K562 (cell line): ENCODE data around the gene KIF3B. TPM values are rescaled to one million over a fixed set of nuclear protein-coding genes. Genes with fewer than 3 reads are reported as not detected.

ENCODE experiments used
- ATAC-seq: fragments of 200-7000 bp; cut with Tn5 transposase; 3 replicates; pipeline ENCODE4 v1.9.1; 2020; ENCODE audit warnings: moderate library complexity
- BruUV-seq: library from RNA; stranded (reverse); fragments of 400-500 nt; replicated peaks from 2 replicates; lab custom pipeline; 2021; lab: Mats Ljungman, UMichigan
- CTCF ChIA-PET: fragments of 300-600 bp; formaldehyde crosslinking; extraction: SDS; loops from one replicate; lab custom pipeline; 2021; ENCODE audit warnings: low intra/inter-chr PET ratio; lab: Yijun Ruan, JAX
- POLR2A ChIA-PET: fragments of 300-600, 350-650 bp; sonication (Branson Sonifier 250); formaldehyde crosslinking; extraction: SDS; loops from one replicate; lab custom pipeline; 2021; ENCODE audit warnings: antibody characterized with exemption, inconsistent platforms; lab: Yijun Ruan, JAX
- DNase-seq, 4 experiments: peaks; one replicate each; pipeline versions ENCODE4 v3.0.0 to v3.0.0-alpha.2; 2011 to 2018; ENCODE audit warnings: low spot score in 3 of 4, mixed read lengths in 3 of 4; ENCODE audit errors: extremely low read depth in 1 of 4
- FAIRE-seq: peaks from 2 replicates; lab custom pipeline; 2011; peaks lifted over from hg19 to GRCh38; lab: Jason Lieb, UNC
- H2AFZ ChIP-seq: 2 replicates; pipeline ENCODE4 v1.6.0; 2011; ENCODE audit warnings: low read depth, low read length, control low read depth, inconsistent platforms
- H3K27ac ChIP-seq: fragments of 200-600 bp; 3 replicates; pipeline ENCODE4 v1.8.0; 2011; ENCODE audit warnings: low read depth, mild to moderate bottlenecking, control low read depth, inconsistent platforms, low read length, moderate library complexity, mixed read lengths; ENCODE audit errors: extremely low read depth
- H3K27me3 ChIP-seq, 2 experiments: fragments of 300-600 bp in 1 of 2; 2 replicates in 1 of 2; 3 replicates in 1 of 2; pipeline versions ENCODE4 v1.6.0 to v1.8.0; 2011; ENCODE audit warnings: inconsistent platforms in 2 of 2, low read length in 2 of 2, mild to moderate bottlenecking in 1 of 2, mixed read lengths in 1 of 2, moderate library complexity in 1 of 2; ENCODE audit not compliant: control insufficient read depth in 2 of 2, insufficient read depth in 2 of 2
- H3K36me3 ChIP-seq: fragments of 300-600 bp; 3 replicates; pipeline ENCODE4 v1.8.0; 2011; ENCODE audit warnings: mild to moderate bottlenecking, low read length, inconsistent platforms; ENCODE audit not compliant: control insufficient read depth, insufficient read depth
- H3K4me1 ChIP-seq, 2 experiments: fragments of 200-600 bp in 1 of 2; replicated peaks in 1 of 2; 2 replicates in 1 of 2; 3 replicates in 1 of 2; pipeline versions ENCODE4 v1.5.1 to v1.8.0; 2011; ENCODE audit warnings: inconsistent platforms in 2 of 2, low read length in 2 of 2, mild to moderate bottlenecking in 1 of 2, mixed read lengths in 1 of 2, moderate library complexity in 1 of 2; ENCODE audit not compliant: control insufficient read depth in 2 of 2, insufficient read depth in 2 of 2
- H3K4me2 ChIP-seq: 2 replicates; pipeline ENCODE4 v1.6.1; 2011; ENCODE audit warnings: low read length, control low read depth, inconsistent platforms, mixed read lengths; ENCODE audit not compliant: insufficient read depth
- H3K4me3 ChIP-seq: fragments of 200-600 bp; sonication (generic), shearing (Covaris generic); 2 replicates; pipeline ENCODE4 v1.5.1; 2016; ENCODE audit warnings: control low read depth, inconsistent platforms
- H3K79me2 ChIP-seq: fragments of 200-600 bp; 3 replicates; pipeline ENCODE4 v1.8.0; 2011; ENCODE audit warnings: low read length, inconsistent platforms; ENCODE audit not compliant: control insufficient read depth, insufficient read depth
- H3K9ac ChIP-seq, 2 experiments: 2 replicates each; pipeline versions ENCODE4 v1.6.0 to v1.6.1; 2011; ENCODE audit warnings: low read depth in 2 of 2, low read length in 2 of 2, control low read depth in 1 of 2, inconsistent platforms in 1 of 2, mild to moderate bottlenecking in 1 of 2, mixed read lengths in 1 of 2; ENCODE audit not compliant: insufficient read depth in 1 of 2
- H3K9me1 ChIP-seq: one replicate; pipeline ENCODE4 v1.6.0; 2011; ENCODE audit warnings: inconsistent platforms, mild to moderate bottlenecking, low read length, moderate library complexity; ENCODE audit not compliant: control insufficient read depth, insufficient read depth
- H3K9me3 ChIP-seq: replicated peaks from 2 replicates; pipeline ENCODE4 v1.5.1; 2011; ENCODE audit warnings: low read depth, low read length, inconsistent platforms; ENCODE audit not compliant: control insufficient read depth, insufficient read depth
- H4K20me1 ChIP-seq: replicated peaks from 2 replicates; pipeline ENCODE4 v1.6.1; 2011; ENCODE audit warnings: low read length, inconsistent platforms, mixed read lengths; ENCODE audit not compliant: control insufficient read depth, insufficient read depth
- ETS1 ChIP-seq: conservative IDR thresholded peaks from 2 replicates; pipeline ENCODE4 v1.6.1; 2011; ENCODE audit warnings: low read depth, mild to moderate bottlenecking, low read length; ENCODE audit not compliant: control insufficient read depth
- FOXP1 ChIP-seq: sonication (generic); formaldehyde crosslinking; IDR thresholded peaks from 2 replicates; pipeline ENCODE4 v1.8.0; 2022; ENCODE audit warnings: mild to moderate bottlenecking, missing genetic modification reagents
- GMEB1 ChIP-seq: fragments of 250-450 bp; sonication (Bioruptor Pico); IDR thresholded peaks from 2 replicates; pipeline ENCODE4 v1.4.0; 2020; ENCODE audit warnings: mild to moderate bottlenecking
- HINFP ChIP-seq: fragments of 450-650 bp; conservative IDR thresholded peaks from 2 replicates; pipeline ENCODE4 v1.6.1; 2016; ENCODE audit warnings: missing genetic modification characterization, low read depth, mild to moderate bottlenecking, control low read depth, missing compliant biosample characterization
- LCOR ChIP-seq: sonication (generic); formaldehyde crosslinking; IDR thresholded peaks from 2 replicates; pipeline ENCODE4 v1.8.0; 2022; ENCODE audit warnings: mild to moderate bottlenecking, missing genetic modification reagents
- PBX2 ChIP-seq, 2 experiments: IDR thresholded peaks in 1 of 2; conservative IDR thresholded peaks in 1 of 2; 2 replicates each; pipeline ENCODE4 v1.6.1; 2016; ENCODE audit warnings: low read depth in 2 of 2, mild to moderate bottlenecking in 1 of 2, missing compliant biosample characterization in 1 of 2, missing genetic modification characterization in 1 of 2, moderate library complexity in 1 of 2
- RFX5 ChIP-seq: IDR thresholded peaks from 2 replicates; pipeline ENCODE4 v1.6.1; 2011; ENCODE audit warnings: low read depth, mild to moderate bottlenecking, improper control_type of control experiment, low read length
- SMAD3 ChIP-seq: fragments of 450-650 bp; formaldehyde crosslinking; conservative IDR thresholded peaks from 2 replicates; pipeline ENCODE4 v1.4.0; 2020; ENCODE audit warnings: mild to moderate bottlenecking
- SMARCC2 ChIP-seq: fragments of 450-650 bp; IDR thresholded peaks from 2 replicates; pipeline ENCODE4 v1.6.1; 2017; ENCODE audit warnings: antibody characterized with exemption, moderate library complexity, mild to moderate bottlenecking, low read depth
- SMARCE1 ChIP-seq: fragments of 450-650 bp; IDR thresholded peaks from 2 replicates; pipeline ENCODE4 v1.7.1; 2016; ENCODE audit warnings: mild to moderate bottlenecking
- WGBS: fragments of 100-300 bp; shearing (Covaris generic); methylation state at CpG from one replicate; pipeline ENCODE4 v1.1.6; 2016; ENCODE audit warnings: low coverage, mixed read lengths; ENCODE audit not compliant: insufficient coverage; ENCODE audit errors: missing lambda C conversion rate; 5-methylcytosine and 5-hydroxymethylcytosine counted together
- in situ Hi-C: fragments of 300-500 bp; cut with MboI; formaldehyde crosslinking; loops from 4 replicates; pipeline ENCODE4 v1.15.0; 2018; ENCODE audit warnings: inconsistent platforms, mixed read lengths
- intact Hi-C: fragments of 100-400 bp; cut with micrococcal nuclease; formaldehyde crosslinking; loops from 2 replicates; pipeline ENCODE4 v1.14.2; 2022
- polyA plus RNA-seq, 8 experiments: library from polyadenylated mRNA; depleted of rRNA in 4 of 8; stranded (reverse) in 5 of 8; unstranded in 3 of 8; fragments of >200 nt; fragmentation: Nextera tagmentation in 2 of 8; fragmentation: Illumina TruSeq in 1 of 8; extraction: Ambion mirVana in 2 of 8; extraction: Trizol in 1 of 8; gene quantifications; 2 replicates each; pipeline versions ENCODE4 v1.2.1 to v1.2.3, GENCODE V29; 2011 to 2014; ENCODE audit warnings: inconsistent platforms in 1 of 8, missing spikeins in 1 of 8
- total RNA-seq, 7 experiments: library from RNA; depleted of rRNA in 6 of 7; stranded (reverse); fragments of >200 nt in 6 of 7; fragmentation: Illumina TruSeq in 2 of 7; extraction: Trizol in 2 of 7; gene quantifications; 2 replicates each; pipeline versions ENCODE4 v1.2.1 to v1.2.3, GENCODE V29; 2011 to 2021; ENCODE audit warnings: low replicate concordance in 1 of 7

Gene KIF3B
- total and polyA plus RNA-seq, 9 of the 15 experiments (the other 6 are each of a cell fraction or from before 2014, with no cell fraction given) = 2.9 to 12.3 (median 8.6) TPM

- Histone ChIP-seq H4K20me1 (peaks cover 33% of the 10 kb centered on the region), H3K9ac (peak overlapping the region; percentile 94 to 98), H3K27me3 (no peaks in the 10 kb centered on the region), H3K9me1 (peaks cover 3% of the 10 kb centered on the region), H3K9me3 (no peaks in the 10 kb centered on the region), H3K4me1 (peaks cover 17 to 33% of the 10 kb centered on the region in 2 experiments), H3K79me2 (peaks cover 65% of the 10 kb centered on the region), H3K27ac (peak overlapping the region; percentile 99), H2AFZ (peak overlapping the region; percentile 67), H3K36me3 (peaks cover 22% of the 10 kb centered on the region; the same call in 2 of the 3 replicates), H3K4me2 (peak overlapping the region; percentile 99), H3K4me3 (peak overlapping the region; percentile 96)
- ChIA-PET CTCF (interaction anchor here (0.6 kb wide), 1 partner anchor 30 kb away, joined by 3 read pairs; no protein-coding TSS in a partner anchor), POLR2A (interaction anchor here (0.6 to 2.2 kb wide), 19 partner anchors 9 to 219 kb away, joined by 3 to 16 read pairs (median 4); no protein-coding TSS in a partner anchor)
- DNase-seq (peak in 1 of 4 experiments; percentile 48), FAIRE-seq (peak; percentile 69), ATAC-seq (no peak)
- 4% methylated on average over 11 of the region's 11 CpGs for whole genome bisulfite sequencing
- BruUV-seq = TSS peak; percentile 57
- intact Hi-C loops = loop anchor here (2.0 to 10.0 kb wide), 4 partner anchors 37 to 223 kb away; partner anchors contain the start of genes PLAGL2 and POFUT1
- in situ Hi-C loops = no loop called here
- TF ChIP-seq LCOR (CRISPR knock-in tag) (0 out of 2 replicates have a peak, but pooled peaks have one; percentile 18), SMARCE1 (no peak), GMEB1 (CRISPR knock-in tag) (no peak), ETS1 (no peak), RFX5 (peak; percentile 90), FOXP1 (no peak), PBX2 (CRISPR knock-in tag; IDR thresholded peaks at IDR 0.05; ENCODE audit: low read depth) (no peak), PBX2 (tag; conservative IDR thresholded peaks at IDR 0.05; ENCODE audit: low read depth) (0 out of 2 replicates have a peak, but pooled peaks have one; percentile 7), HINFP (no peak), SMARCC2 (no peak), SMAD3 (CRISPR knock-in tag) (no peak)
Observed at GRCh38 chr20:32359633-32360332, 82.3 kb downstream of the KIF3B start.
